ENCODE measurements around the gene KRTAP10-2.

KRTAP10-2 gene

DNA sequence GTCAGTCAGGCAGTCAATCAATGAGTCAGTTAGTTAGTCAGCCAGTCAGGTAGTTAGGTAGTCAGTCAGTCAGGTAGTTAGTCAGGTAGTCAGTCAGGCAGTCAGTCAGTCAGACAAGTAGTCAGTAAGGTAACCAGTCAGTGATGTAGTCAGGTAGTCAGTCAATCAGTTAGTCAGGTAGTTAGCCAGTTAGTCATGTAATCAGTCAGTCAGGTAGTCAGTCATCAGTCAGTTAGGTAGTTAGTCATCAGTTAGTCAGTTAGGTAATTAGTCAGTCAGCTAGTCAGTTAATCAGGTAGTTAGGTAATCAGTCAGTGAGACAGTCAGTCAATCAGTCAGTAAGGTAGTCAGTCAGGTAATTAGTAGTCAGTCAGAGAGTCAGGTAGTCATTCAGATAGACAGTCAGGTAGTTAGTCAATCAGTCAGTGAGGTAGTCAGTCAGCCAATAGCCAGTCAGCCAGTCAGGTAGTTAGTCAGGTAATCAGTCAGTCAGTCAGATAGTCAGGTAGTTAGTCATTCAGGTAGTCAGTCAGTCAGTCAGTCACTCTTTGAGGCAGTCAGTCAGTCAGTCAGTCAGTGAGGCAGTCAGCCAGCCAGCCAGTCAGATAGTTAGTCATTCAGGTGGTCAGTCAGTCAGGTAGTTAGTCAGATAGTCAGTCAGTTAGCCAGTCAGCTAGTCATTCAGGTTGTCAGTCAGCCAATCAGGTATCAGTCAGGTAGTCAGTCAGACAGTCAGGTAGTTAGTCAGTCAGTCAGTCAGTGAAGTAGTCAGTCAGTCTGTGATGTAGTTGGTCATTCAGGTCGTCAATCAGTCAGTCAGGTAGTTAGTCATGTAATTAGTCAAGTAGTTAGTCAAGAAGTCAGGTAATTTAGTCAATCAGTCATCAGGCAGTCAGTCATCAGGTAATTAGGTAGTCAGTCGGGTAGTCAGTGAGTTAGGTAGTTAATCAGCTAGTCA lies 26.6 kb downstream of the KRTAP10-2 start:
- DNase-seq: no peak

DNA sequence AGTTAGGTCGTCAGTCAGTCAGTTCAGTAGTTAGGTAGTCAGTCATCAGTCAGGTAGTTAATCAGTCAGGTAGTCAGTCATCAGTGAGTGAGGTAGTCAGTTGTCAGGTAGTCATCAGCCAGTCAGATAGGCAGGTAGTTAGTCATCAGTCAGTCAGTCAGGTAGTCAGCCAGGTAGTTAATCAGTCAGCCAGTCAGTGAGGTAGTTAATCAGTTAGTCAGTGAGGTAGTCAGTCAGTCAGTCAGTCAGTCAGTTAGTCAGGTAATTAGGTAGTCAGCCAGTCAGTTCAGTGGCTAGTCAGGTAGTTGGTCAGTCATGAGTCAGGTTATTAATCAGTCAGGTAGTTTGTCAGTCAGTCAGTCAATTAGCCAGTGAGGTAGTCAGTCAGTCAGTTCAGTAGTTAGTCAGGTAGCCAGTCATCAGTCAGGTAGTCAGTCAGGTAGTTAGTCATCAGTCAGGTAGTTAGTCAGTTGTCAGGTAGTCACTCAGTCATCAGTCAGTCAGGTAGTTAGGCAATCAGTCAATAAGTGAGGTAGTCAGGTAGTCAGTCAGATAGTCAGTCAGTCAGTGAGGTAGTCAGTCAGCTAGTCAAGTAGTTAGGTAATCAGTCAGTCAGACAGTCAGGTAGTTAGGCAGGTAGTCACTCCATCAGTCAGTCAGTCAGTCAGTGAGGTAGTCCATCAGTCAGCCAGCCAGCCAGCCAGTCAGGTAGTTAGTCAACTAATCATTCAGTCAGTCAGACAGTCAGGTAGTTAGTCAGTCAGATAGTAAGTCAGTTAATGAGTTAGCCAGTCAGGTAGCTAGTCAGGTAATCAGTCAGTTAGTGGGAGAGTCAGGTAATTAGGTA lies 27.5 kb downstream of the KRTAP10-2 start:
- DNase-seq: no peak

- DNase-seq: no peak
Measured at GRCh38 chr21:44522753-44523204, 28.5 kb downstream of the KRTAP10-2 start.

DNA sequence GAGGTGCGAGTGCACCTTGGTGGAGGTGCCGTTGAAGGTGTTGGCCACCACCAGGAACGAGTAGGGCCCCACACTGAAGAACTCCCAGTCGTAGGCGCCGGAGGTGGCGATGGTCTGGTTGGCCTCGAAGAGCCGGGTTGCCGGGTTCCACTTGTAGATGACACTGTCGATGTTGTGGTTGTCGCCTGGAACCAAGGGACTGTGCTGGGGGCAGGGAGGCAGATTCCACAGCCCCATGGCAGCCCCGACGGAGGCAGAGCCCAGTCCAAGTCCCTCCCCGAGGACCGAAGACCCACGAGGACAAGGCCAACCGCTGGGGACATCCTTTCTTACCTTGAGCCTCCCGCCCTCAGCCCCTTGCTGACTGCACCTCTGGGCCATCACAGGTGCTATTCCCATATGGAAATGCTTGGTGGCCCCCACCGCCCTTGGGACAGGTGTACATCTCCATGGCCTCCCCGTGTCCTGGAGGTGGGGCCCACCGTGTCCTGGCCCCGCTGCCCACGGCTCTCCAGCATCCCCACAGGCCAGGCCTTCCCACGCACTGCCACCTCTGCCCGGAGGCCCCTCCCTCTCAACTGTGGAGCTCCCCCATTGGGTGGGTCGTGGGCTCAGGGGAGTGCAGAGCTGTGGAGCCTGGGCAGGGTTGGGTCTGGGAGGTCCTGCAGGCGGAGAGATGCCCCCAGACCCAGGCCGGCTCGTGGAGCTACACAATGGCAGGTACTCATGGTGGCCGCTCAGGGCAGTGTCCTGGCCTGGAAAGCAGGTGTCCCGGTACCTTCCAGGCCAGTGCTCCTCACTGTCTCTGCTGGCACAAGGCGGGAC lies 29.2 kb downstream of the KRTAP10-2 start:
- DNase-seq: no peak

DNA sequence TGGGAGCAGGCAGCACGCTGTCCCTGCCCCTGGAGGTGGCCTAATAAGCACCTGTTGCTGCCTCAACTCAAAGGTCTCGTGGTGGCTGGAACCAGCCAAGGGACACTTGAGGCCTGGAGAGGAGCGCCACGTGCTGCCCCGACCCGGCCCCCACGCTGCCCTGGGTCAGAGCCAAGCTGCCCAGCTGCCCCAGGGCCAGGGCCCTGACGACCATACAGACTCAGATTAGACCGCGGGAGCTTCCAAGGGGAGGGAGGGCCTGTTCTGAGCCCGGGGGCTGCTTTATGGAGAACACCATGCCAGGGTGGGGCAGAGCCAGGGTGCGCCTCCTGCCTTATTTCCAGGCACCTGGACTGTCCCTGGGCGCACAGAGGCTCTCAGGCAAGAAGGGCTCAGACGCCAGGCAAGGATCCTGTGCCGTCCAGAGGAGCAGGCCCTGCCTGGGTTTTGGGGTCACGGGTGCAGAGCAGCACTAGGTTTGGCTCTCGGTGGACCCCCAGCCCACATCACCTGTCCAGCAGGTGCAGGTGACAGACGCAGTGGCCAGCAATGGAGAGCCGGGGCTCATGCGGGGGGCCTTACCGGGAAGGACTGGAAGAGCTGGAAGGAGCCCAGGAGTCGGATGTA lies 29.9 kb downstream of the KRTAP10-2 start:
- no peak for DNase-seq

GRCh38 chr21:44520326-44521300 lies 30.7 kb downstream of the KRTAP10-2 start:
- DNase-seq: no peak

GRCh38 chr21:44519346-44520325 lies 31.7 kb downstream of the KRTAP10-2 start:
- DNase-seq: no peak

GRCh38 chr21:44518686-44519085 lies 32.6 kb downstream of the KRTAP10-2 start:
- no peak for DNase-seq

- no peak for DNase-seq
Measured at GRCh38 chr21:44517175-44517899, 34.0 kb downstream of the KRTAP10-2 start.

DNA sequence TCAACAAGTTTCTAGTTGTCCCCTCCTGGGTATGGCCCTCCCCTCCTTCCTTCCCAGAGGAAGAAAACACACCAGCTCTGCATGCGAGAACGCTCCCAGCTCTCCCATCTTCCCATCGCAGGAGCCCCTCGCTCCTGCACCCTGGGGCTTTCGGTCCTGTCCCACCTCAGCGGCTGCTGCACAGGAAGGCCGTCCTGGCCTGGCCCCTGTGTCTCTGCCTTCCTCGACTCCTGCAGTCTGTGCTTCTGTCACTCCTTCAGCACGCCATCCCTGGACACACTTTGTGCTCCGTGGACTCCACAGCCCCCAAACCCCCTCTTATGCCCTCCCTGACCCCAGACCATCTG lies 34.5 kb downstream of the KRTAP10-2 start:
- no peak for DNase-seq

- DNase-seq: no peak
Measured at GRCh38 chr21:44516342-44516741, 35.0 kb downstream of the KRTAP10-2 start.

DNA sequence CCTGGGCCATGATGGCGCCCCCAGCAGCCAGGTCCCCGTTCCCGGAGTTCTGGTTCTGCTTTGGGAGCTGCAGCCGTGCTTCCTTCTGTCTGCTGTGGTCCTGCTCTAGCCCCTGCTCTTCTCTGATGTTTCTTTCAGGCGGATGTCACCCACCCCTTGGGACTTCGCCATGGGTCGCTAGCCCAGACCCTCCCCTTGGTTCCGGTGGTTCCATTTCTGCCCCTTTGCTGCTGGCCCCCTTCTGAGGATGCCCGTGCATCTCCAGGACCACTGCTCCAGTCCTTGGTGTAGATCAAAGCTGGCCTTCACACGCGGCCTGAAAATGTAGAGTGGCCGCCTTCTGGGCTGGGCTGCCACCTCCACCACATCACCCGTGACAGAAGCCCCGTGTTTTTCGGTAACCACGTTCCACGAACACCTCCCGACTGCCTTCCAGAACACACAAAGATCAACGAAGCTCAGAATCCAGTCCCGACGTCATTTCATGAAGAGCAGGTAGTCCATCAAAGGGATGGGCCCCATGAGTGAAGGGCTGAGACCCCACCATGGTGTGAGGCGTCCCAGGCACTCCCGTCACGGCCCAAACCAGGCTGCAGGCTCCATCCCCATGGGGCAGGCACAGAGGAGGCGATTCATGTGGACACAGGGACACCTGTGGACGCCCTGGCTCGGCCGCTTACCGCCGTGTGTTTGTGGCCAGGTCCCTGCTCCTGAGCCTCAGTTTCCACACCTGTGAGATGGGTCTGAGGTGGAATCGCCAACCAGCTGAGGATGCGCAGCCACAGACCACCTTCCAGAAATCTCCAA lies 35.7 kb downstream of the KRTAP10-2 start:
- no peak for DNase-seq

- no peak for DNase-seq
Measured at GRCh38 chr21:44514746-44515358, 36.5 kb downstream of the KRTAP10-2 start.

GRCh38 chr21:44514218-44514520 lies 37.1 kb downstream of the KRTAP10-2 start:
- no peak for DNase-seq

- peak; percentile 82 for DNase-seq
Measured at GRCh38 chr21:44513389-44514217, 37.7 kb downstream of the KRTAP10-2 start.

GRCh38 chr21:44512496-44513388 lies 38.6 kb downstream of the KRTAP10-2 start:
- no peak for DNase-seq

Data from DMS79 (cell line).